Type B pancreatic cell (in vitro differentiated cells): ENCODE data around the gene CDH5. TPM values are rescaled to one million over a fixed set of nuclear protein-coding genes. Genes with fewer than 3 reads are reported as not detected.

Experiments
- DNase-seq: peaks from one replicate; pipeline ENCODE4 v3.0.0; 2021; ENCODE audit warnings: mixed read lengths; ENCODE audit not compliant: unreplicated experiment; ENCODE audit errors: extremely low spot score
- H3K27ac Mint-ChIP-seq: 2 replicates; pipeline ENCODE4 v1.8.0; 2021; ENCODE audit warnings: mild to moderate bottlenecking, mixed read lengths
- H3K27me3 Mint-ChIP-seq: 2 replicates; pipeline ENCODE4 v1.8.0; 2021; ENCODE audit warnings: mixed read lengths
- H3K36me3 Mint-ChIP-seq: 2 replicates; pipeline ENCODE4 v1.8.0; 2021; ENCODE audit warnings: mixed read lengths
- H3K4me1 Mint-ChIP-seq: one replicate; pipeline ENCODE4 v1.8.0; 2021; ENCODE audit warnings: mixed read lengths; ENCODE audit not compliant: unreplicated experiment
- H3K4me3 Mint-ChIP-seq: 2 replicates; pipeline ENCODE4 v1.8.0; 2021; ENCODE audit warnings: mild to moderate bottlenecking, mixed read lengths
- H3K9me3 Mint-ChIP-seq: 2 replicates; pipeline ENCODE4 v1.8.0; 2021; ENCODE audit warnings: mixed read lengths
- total RNA-seq: library from RNA; stranded (reverse); gene quantifications from 2 replicates; pipeline ENCODE4 v1.2.1, GENCODE V29; 2021; ENCODE audit warnings: low replicate concordance
- TF ChIP-seq, protein P1 (sequence below): fragments of 200-600 bp; sonication (generic); conservative IDR thresholded peaks from 2 replicates; pipeline ENCODE4 v1.5.0; 2021; ENCODE audit warnings: antibody characterized with exemption, mild to moderate bottlenecking

CDH5 gene
- total RNA-seq, 1 donor from 2014 or later = 0.46 TPM

DNA sequence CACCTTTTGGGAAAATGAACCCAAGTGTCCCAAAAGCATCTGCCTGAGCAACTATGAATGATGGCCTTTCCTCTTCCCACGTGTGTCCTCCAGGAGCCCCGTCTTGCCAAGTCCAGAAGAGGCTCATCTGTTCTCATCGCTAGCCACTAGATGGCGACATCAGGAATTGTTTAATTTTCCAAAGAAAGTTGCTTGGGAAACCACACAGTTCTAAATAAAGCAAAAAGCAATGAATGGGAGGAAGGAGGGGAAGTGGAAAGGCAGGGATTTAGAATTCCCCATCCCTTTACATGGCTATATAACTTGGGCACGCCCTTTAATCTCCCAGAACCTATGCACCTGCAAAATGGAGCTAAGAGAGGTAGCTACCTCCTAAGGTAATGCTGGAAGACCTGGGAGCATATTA, 9.0 kb upstream of the CDH5 start:
- no peak for DNase-seq
- Mint-ChIP-seq H3K27me3 (peaks cover 15% of the 10 kb centered on the region), H3K36me3 (no peaks in the 10 kb centered on the region), H3K4me1 (peaks cover 30% of the 10 kb centered on the region), H3K27ac (peak overlapping the region; percentile 71), H3K9me3 (no peaks in the 10 kb centered on the region), H3K4me3 (peak overlapping the region; percentile 41)
- TF ChIP-seq, protein P1, sequence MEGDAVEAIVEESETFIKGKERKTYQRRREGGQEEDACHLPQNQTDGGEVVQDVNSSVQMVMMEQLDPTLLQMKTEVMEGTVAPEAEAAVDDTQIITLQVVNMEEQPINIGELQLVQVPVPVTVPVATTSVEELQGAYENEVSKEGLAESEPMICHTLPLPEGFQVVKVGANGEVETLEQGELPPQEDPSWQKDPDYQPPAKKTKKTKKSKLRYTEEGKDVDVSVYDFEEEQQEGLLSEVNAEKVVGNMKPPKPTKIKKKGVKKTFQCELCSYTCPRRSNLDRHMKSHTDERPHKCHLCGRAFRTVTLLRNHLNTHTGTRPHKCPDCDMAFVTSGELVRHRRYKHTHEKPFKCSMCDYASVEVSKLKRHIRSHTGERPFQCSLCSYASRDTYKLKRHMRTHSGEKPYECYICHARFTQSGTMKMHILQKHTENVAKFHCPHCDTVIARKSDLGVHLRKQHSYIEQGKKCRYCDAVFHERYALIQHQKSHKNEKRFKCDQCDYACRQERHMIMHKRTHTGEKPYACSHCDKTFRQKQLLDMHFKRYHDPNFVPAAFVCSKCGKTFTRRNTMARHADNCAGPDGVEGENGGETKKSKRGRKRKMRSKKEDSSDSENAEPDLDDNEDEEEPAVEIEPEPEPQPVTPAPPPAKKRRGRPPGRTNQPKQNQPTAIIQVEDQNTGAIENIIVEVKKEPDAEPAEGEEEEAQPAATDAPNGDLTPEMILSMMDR = peak; percentile 86

DNA sequence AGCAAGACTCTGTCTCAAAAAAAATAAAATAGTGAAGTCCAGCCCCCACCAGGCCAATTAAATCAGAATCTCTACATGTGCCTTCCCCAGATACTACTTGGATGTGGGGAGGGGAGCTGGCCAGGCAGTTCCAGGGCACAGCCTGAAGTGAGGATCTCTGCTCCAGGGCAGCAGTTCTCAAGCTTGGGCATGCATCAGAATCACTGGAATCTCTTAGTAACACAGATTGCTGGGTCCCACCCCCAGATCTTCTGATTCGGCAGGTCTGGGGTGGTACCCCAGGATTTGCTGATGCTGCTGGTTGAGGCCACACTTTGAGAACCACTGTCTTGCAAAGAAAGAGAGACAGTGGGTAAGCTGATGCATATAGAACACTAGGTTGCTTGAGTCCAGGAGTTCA, 8.3 kb upstream of the CDH5 start:
- TF ChIP-seq, protein P1 = no peak
- H3K4me1 Mint-ChIP-seq = peaks cover 27% of the 10 kb centered on the region
- peaks cover 19% of the 10 kb centered on the region for H3K27me3 Mint-ChIP-seq
- DNase-seq = no peak
- no peak overlapping the region for H3K4me3 Mint-ChIP-seq
- H3K9me3 Mint-ChIP-seq = no peaks in the 10 kb centered on the region
- H3K36me3 Mint-ChIP-seq = no peaks in the 10 kb centered on the region
- H3K27ac Mint-ChIP-seq = no peak overlapping the region

DNA sequence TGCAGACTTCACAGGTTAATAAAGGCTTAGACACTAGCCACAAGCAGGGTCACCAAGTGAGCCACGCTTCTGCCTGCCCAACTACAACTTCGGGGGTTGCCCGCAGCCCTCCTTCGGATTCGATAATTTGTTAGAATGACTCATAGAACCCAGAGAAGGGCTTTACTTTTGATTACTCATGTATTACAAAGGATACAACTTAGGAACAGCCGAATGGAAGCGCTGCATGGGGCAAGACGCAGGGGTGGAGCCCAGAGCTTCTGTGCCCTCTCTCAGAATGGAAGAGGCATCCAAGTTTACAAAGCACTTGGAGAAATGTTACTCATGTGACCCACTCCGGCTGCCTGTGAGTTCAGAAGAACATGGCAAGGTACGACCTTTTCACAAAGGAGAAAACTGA, 7.5 kb upstream of the CDH5 start:
- H3K27ac Mint-ChIP-seq = no peak overlapping the region
- DNase-seq = no peak
- no peak overlapping the region for H3K4me3 Mint-ChIP-seq
- peaks cover 22% of the 10 kb centered on the region for H3K27me3 Mint-ChIP-seq
- TF ChIP-seq, protein P1 = no peak
- H3K4me1 Mint-ChIP-seq = peaks cover 21% of the 10 kb centered on the region
- no peaks in the 10 kb centered on the region for H3K36me3 Mint-ChIP-seq
- no peaks in the 10 kb centered on the region for H3K9me3 Mint-ChIP-seq

DNA sequence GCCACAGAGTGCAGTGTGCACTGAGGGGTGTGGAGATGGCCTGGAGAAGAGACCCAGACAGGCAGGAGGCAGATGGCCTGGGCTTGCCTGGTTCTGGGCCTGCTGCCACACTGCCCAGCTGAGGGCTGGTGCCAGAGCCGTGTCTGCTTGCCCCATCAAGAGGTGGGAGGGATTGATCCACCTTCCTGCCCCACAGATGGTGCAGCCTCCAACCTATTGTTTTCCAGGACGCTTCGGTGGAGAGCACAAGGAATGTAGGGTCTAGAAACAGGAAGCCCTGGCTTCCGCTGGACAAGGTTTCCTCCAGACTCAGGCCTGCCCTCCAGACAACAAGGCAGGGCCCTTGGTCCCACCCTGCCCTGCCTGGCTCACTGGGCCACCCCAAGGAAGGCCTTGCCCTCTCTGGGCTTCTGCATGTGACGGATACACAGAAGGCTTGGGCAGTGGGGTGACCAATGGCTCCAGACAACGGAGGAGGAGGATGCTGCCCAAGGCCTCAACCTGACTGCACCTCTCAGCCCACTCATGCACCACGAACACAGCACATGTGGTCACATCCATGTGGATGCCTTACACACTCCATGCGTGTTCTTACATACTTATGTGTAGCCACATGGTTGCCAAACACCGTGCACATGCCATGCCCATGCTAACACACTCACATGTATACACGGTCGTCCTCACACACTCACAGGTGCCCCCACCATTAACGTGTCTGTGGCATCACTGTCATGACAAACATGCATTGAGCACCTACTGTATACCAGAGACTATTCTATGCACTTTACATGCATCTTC, 6.5 kb upstream of the CDH5 start:
- H3K4me1 Mint-ChIP-seq = peaks cover 22% of the 10 kb centered on the region
- no peak overlapping the region for H3K27ac Mint-ChIP-seq
- H3K27me3 Mint-ChIP-seq = peaks cover 25% of the 10 kb centered on the region

DNA sequence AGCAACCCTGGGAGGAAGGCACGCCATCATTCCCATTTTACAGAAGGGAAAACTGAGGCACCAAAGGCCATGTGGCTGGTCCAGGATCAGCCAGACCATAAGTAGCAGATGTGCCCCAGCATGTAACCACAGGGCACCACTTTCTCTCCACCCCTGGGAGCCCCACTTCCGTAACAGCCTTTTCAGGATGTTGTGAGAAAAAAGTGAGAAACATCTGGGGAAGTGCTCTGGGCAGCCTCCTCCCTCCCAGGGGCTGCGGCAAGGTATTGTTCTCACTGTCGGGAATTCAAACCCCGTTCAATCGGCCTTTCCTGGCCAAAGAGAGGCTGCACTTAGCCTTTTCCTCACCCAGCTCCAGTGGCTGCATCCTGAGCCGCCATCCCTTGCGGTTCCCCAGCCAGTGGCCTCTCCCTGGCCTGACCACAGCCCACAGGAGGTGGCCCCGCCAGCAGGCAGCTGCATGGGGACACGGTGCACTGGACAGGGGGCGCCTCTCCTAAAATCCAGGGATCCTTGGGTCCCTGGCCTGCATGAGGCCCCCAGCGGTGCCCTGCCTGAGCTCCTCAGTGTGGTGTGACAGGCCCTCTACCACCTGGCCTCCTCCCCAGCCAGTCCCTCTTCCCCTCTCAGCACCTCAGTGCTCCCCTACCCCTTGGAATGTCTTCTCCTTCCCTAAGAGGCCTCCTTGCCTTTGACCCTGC, 5.7 kb upstream of the CDH5 start:
- no peak overlapping the region for H3K4me3 Mint-ChIP-seq
- no peak overlapping the region for H3K27ac Mint-ChIP-seq
- TF ChIP-seq, protein P1 = no peak

More for the DNA sequence above, 6.5 kb upstream of the CDH5 start:
- H3K9me3 Mint-ChIP-seq = no peaks in the 10 kb centered on the region
- DNase-seq = no peak
- no peaks in the 10 kb centered on the region for H3K36me3 Mint-ChIP-seq
- H3K4me3 Mint-ChIP-seq = no peak overlapping the region
- TF ChIP-seq, protein P1 = no peak

More for the DNA sequence above, 5.7 kb upstream of the CDH5 start:
- Mint-ChIP-seq H3K27me3 (peaks cover 27% of the 10 kb centered on the region), H3K4me1 (peaks cover 29% of the 10 kb centered on the region), H3K36me3 (no peaks in the 10 kb centered on the region), H3K9me3 (no peaks in the 10 kb centered on the region)
- no peak for DNase-seq
